ENCODE measurements around the gene ARL1.

DNA sequence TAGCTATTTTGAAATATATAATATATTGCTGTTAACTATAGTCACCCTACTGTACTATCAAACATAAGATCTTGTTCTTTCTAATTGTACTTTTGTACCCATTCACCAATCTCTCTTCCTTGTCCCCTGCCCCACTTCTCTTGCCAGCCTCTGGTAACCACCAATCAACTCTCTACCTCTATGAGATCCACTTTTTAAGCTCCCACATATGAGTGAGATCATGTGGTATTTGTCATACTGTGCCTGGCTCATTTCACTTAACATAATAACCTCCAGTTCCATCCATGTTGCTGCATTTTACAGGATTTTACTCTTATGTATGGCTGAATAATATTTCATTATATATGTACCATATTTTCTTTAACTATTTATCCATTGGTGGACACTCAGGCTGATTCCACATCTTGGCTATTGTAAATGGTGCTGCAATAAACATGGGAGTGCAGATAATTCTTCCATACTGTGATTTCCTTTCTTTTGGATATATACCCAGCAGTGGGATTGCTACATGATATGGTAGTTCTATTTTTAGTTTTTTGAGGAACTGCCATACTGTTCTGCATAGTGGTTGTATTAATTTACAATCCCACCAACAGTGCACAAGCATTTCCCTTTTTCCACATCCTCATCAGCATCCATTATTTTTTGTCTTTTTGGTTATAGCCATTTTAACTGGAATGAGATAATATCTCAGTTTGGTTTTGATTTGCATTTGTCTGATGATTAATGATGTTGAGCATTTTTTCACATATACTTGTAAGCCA, 34.1 kb upstream of the ARL1 start:
- TF ChIP-seq POLR2AphosphoS5 (IDR thresholded peaks at IDR 0.05; ENCODE audit: borderline replicate concordance, low read depth, low read length) (no peak), EZH2 (IDR thresholded peaks at IDR 0.05) (no peak)

Data from SK-N-MC (cell line).